GM12873 (cell line): ENCODE results near the gene ZSCAN18.

Experiments used
- TF ChIP-seq, protein P1 (sequence below): IDR thresholded peaks from 2 replicates; pipeline ENCODE4 v1.5.1; 2012; ENCODE audit warnings: low read depth, mild to moderate bottlenecking, moderate library complexity, low read length, control low read depth; ENCODE audit not compliant: insufficient read depth; ENCODE audit errors: missing control alignments

ZSCAN18 gene

DNA sequence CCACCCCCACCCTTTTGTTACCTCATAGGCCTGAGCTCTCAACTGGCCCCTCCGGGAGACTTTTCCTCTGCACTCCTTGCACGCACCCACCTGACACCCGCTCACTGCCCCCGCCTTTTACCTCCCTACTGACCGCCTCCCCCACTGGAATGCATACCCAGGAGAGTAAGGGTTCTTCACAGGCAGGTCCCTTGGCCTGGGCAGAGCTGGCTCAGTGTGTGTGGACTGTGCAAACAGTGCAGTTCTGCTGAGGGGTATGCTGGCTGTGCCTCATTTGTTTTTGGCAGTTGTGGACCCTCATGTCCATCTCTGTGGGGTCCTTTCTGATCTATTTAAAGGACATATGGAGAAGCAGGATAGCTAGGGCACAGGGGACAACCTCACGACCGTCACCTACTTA is 5.0 kb downstream of the ZSCAN18 start:
- TF ChIP-seq, protein P1, sequence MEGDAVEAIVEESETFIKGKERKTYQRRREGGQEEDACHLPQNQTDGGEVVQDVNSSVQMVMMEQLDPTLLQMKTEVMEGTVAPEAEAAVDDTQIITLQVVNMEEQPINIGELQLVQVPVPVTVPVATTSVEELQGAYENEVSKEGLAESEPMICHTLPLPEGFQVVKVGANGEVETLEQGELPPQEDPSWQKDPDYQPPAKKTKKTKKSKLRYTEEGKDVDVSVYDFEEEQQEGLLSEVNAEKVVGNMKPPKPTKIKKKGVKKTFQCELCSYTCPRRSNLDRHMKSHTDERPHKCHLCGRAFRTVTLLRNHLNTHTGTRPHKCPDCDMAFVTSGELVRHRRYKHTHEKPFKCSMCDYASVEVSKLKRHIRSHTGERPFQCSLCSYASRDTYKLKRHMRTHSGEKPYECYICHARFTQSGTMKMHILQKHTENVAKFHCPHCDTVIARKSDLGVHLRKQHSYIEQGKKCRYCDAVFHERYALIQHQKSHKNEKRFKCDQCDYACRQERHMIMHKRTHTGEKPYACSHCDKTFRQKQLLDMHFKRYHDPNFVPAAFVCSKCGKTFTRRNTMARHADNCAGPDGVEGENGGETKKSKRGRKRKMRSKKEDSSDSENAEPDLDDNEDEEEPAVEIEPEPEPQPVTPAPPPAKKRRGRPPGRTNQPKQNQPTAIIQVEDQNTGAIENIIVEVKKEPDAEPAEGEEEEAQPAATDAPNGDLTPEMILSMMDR: no peak

GRCh38 chr19:58091251-58091995 is 6.6 kb downstream of the ZSCAN18 start:
- TF ChIP-seq, protein P1: no peak

DNA sequence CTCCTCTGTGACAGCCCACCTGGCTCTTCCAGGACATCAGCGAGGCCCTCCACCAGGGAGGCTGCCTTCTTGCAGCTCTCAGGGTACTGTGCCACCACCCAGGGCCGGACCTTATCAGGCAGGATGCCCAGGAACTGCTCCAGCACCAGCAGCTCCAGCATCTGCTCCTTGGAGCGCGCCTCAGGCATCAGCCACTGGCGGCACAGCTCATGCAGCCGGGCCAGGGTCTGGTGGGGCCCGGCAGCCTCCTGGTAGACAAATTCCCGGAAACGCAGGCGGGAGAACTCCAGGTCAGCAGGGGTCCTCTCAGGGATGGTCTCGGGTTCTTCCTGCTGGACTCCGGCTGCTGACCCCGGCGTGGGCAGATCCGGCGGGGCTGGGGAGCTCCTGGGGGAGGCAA is 8.2 kb downstream of the ZSCAN18 start:
- TF ChIP-seq, protein P1: no peak

- TF ChIP-seq, protein P1: no peak
These were observed 9.4 kb downstream of the ZSCAN18 start for GRCh38 chr19:58088521-58089052.

GRCh38 chr19:58086825-58087710 is 11.0 kb downstream of the ZSCAN18 start:
- TF ChIP-seq, protein P1: no peak

DNA sequence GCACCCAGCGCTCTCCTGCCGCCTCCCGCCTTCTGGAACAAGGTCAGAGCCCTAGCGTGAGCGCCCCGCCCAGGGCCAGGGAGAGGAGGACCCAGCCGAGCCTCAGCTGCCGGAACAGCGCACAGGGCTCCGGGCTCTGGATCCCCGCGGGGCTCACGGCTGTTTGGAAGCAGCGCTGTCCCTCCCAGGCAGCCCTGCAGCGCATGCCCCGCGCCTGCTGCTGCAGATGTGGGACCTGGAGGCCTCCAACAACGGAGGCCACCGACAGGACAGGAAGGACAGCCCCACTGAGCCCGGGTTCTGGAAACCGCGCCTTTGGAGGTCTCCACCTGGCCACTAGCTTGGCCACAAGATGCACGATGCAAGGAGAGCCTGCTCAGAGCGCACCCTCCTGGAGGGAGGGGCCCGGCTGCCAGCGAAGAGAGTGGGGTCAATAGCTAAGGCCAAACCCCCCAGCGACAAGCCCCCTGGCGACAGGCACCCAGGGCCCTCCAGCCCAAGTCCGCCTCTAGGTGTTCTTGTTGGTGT is 12.6 kb downstream of the ZSCAN18 start:
- TF ChIP-seq, protein P1: no peak
